ENCODE data around the gene B4GALT6. TPM values are rescaled to one million over a fixed set of nuclear protein-coding genes. Genes with fewer than 3 reads are reported as not detected.

The B4GALT6 gene
- total and polyA plus RNA-seq, 9 of the 15 experiments (the other 6 are each of a cell fraction or from before 2014, with no cell fraction given) = 0.03 to 0.27 (median 0.08) TPM

GRCh38 chr18:31679791-31680432 lies 4.5 kb downstream of the B4GALT6 start (continued):
- TF ChIP-seq ZFPM2 (CRISPR knock-in tag; IDR thresholded peaks at IDR 0.05) = no peak
- TF ChIP-seq ZBTB9 (CRISPR knock-in tag; IDR thresholded peaks at IDR 0.05) = no peak

GRCh38 chr18:31679133-31679742 lies 5.1 kb downstream of the B4GALT6 start:
- Histone ChIP-seq H3K4me2 (ENCODE audit: insufficient read depth, low read length) (no peak overlapping the region), H4K20me1 (replicated peaks; ENCODE audit: control insufficient read depth, insufficient read depth, low read length) (no peaks in the 10 kb centered on the region), H3K9me1 (ENCODE audit: control insufficient read depth, insufficient read depth, low read length) (no peaks in the 10 kb centered on the region), H3K9me3 (replicated peaks; ENCODE audit: control insufficient read depth, insufficient read depth, low read depth, low read length) (no peaks in the 10 kb centered on the region), H3K4me1 (replicated peaks in 1 of 2; ENCODE audit: control insufficient read depth in 2 of 2, insufficient read depth in 2 of 2, low read length in 2 of 2) (peaks cover 0 to 1% of the 10 kb centered on the region in 2 experiments; a peak in 1 of 5 replicates), H2AFZ (ENCODE audit: low read depth, low read length) (no peak overlapping the region), H3K9ac (ENCODE audit: insufficient read depth in 1 of 2, low read depth in 2 of 2, low read length in 2 of 2) (no peak overlapping the region), H3K27ac (ENCODE audit: extremely low read depth, low read depth, low read length) (no peak overlapping the region), H3K4me3 (no peak overlapping the region), H3K27me3 (ENCODE audit: control insufficient read depth in 2 of 2, insufficient read depth in 2 of 2, low read length in 2 of 2) (peaks cover 5 to 13% of the 10 kb centered on the region in 2 experiments; a peak in 2 of 5 replicates), H3K79me2 (ENCODE audit: control insufficient read depth, insufficient read depth, low read length) (no peaks in the 10 kb centered on the region), H3K36me3 (ENCODE audit: control insufficient read depth, insufficient read depth, low read length) (no peaks in the 10 kb centered on the region)
- intact Hi-C loops (cut with micrococcal nuclease) = no loop called here
- no peak for ATAC-seq
- BruUV-seq (replicated peaks) = no TSS peak
- ChIA-PET POLR2A (interaction anchor here (0.5 to 1.9 kb wide), 3 partner anchors 12 to 413 kb away, joined by 4 to 7 read pairs (median 4); no protein-coding TSS in a partner anchor), CTCF (ENCODE audit: low intra/inter-chr PET ratio) (no interaction called here)
- in situ Hi-C loops (cut with MboI) = no loop called here
- DNase-seq (ENCODE audit: extremely low read depth in 1 of 4, low spot score in 3 of 4) = no peak
- WGBS (ENCODE audit: insufficient coverage, low coverage, missing lambda C conversion rate) = 5% methylated on average over 3 of the region's 3 CpGs
- no peak for FAIRE-seq
- TF ChIP-seq CREB3L1 (IDR thresholded peaks at IDR 0.05; ENCODE audit: borderline replicate concordance, low read depth) = no peak
- peak; percentile 13; the same call in 1 of the 2 replicates for TF ChIP-seq C11orf30 (IDR thresholded peaks at IDR 0.05; ENCODE audit: low read depth)
- TF ChIP-seq MAFG (tag; conservative IDR thresholded peaks at IDR 0.05) = peak; percentile 76
- no peak for TF ChIP-seq NFE2L1 (tag; IDR thresholded peaks at IDR 0.05; ENCODE audit: borderline replicate concordance, low read depth)
- no peak for TF ChIP-seq IRF2 (CRISPR knock-in tag; IDR thresholded peaks at IDR 0.05)
- TF ChIP-seq FOSL1 (tag; conservative IDR thresholded peaks at IDR 0.05) = peak; percentile 68
- TF ChIP-seq SMARCA5 (IDR thresholded peaks at IDR 0.05) = no peak
- no peak for TF ChIP-seq ZNF253 (CRISPR knock-in tag; conservative IDR thresholded peaks at IDR 0.05)
- no peak for TF ChIP-seq GTF3C2 (IDR thresholded peaks at IDR 0.05; ENCODE audit: borderline replicate concordance, extremely low read depth, insufficient read length)
- TF ChIP-seq SIN3B (IDR thresholded peaks at IDR 0.05; ENCODE audit: low read depth) = no peak
- TF ChIP-seq CCNT2 (IDR thresholded peaks at IDR 0.05; ENCODE audit: borderline replicate concordance, extremely low read depth, insufficient read length, low read depth, low read length) = no peak
- peak; percentile 24; the same call in 1 of the 2 replicates for TF ChIP-seq CEBPB (tag; IDR thresholded peaks at IDR 0.05)
